ENCODE results near the gene KRTAP10-7. TPM values are rescaled to one million over a fixed set of nuclear protein-coding genes. Genes with fewer than 3 reads are reported as not detected.
"Not testable (repeated sequence)": the region's sequence is repeated elsewhere in the genome, so short reads cannot be mapped to it uniquely, and the experiment has no call there.

Gene KRTAP10-7
- total RNA-seq, 1 donor = not detected

DNA sequence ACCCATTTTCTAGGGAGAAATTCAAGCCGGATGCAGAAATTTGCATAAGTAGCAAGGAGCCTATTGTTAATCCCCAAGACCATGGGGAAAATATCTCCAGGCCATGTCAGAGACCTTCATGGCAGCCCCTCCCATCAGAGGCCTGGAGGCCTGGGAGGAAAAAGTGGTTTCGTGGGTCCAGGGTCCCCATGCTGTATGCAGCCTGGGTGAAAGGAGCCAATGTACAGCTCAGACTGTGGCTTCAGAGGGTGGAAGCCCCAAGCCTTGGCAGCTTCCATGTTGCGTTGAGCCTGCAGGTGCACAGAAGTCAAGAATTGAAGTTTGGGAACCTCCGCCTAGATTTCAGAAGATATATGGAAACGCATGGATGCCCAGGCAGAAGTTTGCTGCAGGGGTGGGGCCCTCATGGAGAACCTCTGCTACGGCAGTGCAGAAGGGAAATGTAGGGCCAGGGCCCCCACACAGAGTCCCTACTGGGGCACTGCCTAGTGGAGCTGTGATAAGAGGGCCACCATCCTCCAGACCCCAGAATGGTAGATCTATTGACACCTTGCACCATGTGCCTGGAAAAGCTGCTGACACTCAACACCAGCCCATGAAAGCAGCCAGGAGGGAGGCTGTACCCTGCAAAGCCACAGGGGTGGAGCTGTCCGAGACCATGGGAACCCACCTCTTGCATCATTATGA lies 9.9 kb downstream of the KRTAP10-7 start:
- not testable (repeated sequence) for H3K9me3 ChIP-seq (ENCODE audit: low read depth, low read length); H3K4me1 ChIP-seq (ENCODE audit: insufficient read depth, low read length); H3K4me3 ChIP-seq (ENCODE audit: low read length)
- H3K27me3 ChIP-seq (ENCODE audit: insufficient read depth, low read length) = peaks cover 11% of the 10 kb centered on the region

- Histone ChIP-seq H3K27me3 (ENCODE audit: insufficient read depth, low read length) (peaks cover 2% of the 10 kb centered on the region), H3K4me3 (ENCODE audit: low read length) (no peak overlapping the region), H3K9me3 (ENCODE audit: low read depth, low read length) (no peaks in the 10 kb centered on the region), H3K4me1 (ENCODE audit: insufficient read depth, low read length) (peaks cover 3% of the 10 kb centered on the region)
These were observed 11.2 kb downstream of the KRTAP10-7 start for GRCh38 chr21:44611551-44611950.

DNA sequence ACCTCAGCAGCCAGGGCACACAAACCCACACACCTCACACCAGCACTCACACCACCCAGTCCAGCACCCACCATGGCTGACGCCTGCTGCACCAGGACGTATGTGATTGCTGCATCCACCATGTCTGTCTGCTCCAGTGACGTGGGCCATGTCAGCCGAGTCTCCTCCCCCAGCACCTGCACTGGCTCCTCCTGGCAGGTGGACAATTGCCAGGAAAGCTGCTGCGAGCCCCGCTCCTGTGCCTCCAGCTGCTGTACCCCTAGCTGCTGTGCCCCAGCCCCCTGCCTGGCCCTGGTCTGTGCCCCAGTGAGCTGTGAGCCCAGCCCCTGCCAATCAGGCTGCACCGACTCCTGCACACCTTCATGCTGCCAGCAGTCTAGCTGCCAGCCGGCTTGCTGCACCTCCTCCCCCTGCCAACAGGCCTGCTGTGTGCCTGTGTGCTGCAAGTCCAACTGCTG lies 11.7 kb downstream of the KRTAP10-7 start, which contains the start of gene KRTAP10-8:
KRTAP10-8 (plus strand) TSS at position 51 of the 458 bp plus-strand sequence; CDS start at position 73, 22 bp downstream.
- Histone ChIP-seq H3K27me3 (ENCODE audit: insufficient read depth, low read length) (no peaks in the 10 kb centered on the region), H3K9me3 (ENCODE audit: low read depth, low read length) (no peaks in the 10 kb centered on the region), H3K4me1 (ENCODE audit: insufficient read depth, low read length) (peaks cover 3% of the 10 kb centered on the region), H3K4me3 (ENCODE audit: low read length) (no peak within 1 kb of the TSS)

- Histone ChIP-seq H3K4me3 (ENCODE audit: low read length) (no peak overlapping the region), H3K9me3 (ENCODE audit: low read depth, low read length) (no peaks in the 10 kb centered on the region), H3K27me3 (ENCODE audit: insufficient read depth, low read length) (no peaks in the 10 kb centered on the region), H3K4me1 (ENCODE audit: insufficient read depth, low read length) (peaks cover 3% of the 10 kb centered on the region)
These were observed 12.4 kb downstream of the KRTAP10-7 start for GRCh38 chr21:44612669-44613229.

DNA sequence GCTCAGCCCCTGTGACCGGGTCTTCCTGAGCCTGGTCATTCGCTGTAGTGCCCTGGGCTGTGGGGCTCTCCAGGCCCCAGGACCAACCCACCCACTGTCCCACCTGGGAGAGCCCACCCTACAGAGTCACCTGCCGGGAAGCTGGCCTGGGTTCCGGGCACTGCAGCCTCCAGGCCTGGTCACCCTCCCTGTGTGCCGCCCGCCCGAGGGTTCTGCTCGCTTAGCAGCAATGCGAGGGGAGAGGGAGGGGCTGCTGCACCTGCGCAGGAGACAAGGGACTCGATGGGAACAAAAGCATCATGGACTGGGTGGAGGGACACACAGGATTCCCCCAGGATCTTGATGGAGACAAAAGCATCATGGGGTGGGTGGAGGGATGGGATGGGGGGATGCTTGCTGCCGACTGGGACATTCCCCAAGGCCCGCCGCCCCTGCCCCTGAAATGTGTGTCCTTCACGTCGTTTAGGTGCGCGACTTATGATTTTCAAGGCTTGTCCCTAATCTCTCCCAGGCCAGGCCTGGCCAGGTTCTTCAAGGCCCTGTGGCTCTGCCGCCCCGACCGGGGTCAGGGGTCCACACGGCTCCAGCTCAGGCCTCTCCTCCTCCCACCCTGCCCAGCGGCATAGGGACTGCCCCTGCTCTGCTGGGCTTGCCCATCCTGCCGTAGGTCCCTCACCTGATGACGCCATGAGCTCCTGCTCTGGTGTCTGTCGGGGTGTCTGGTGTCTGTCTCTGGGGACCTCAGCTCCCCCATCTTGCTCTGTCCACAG lies 13.2 kb downstream of the KRTAP10-7 start:
- no peaks in the 10 kb centered on the region for H3K9me3 ChIP-seq (ENCODE audit: low read depth, low read length)
- H3K4me1 ChIP-seq (ENCODE audit: insufficient read depth, low read length) = peaks cover 5% of the 10 kb centered on the region
- H3K27me3 ChIP-seq (ENCODE audit: insufficient read depth, low read length) = no peaks in the 10 kb centered on the region
- no peak overlapping the region for H3K4me3 ChIP-seq (ENCODE audit: low read length)

DNA sequence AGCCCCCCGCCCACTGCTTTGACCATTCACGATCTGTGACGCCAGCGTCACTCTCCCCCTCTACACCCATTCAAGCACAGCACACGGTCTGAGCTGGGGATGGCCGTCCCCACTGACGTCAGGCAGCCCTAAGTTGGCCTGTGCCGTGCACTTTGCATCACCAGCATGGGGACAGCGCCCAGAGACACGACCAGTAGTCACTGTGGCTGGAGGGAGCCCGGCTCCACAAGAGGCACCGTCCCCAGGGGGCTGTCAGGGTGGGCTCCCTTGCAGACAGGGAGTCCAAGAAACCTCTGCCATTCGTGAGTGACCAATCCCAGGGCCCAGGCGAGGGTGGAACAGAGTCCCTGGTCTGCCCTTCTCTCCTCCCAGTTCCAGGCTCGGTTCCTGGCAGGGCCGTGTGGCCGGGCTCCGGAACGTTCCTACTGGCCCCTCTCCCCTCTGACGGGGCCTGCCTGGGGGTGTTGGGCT lies 13.8 kb downstream of the KRTAP10-7 start:
- Histone ChIP-seq H3K9me3 (ENCODE audit: low read depth, low read length) (no peaks in the 10 kb centered on the region), H3K27me3 (ENCODE audit: insufficient read depth, low read length) (no peaks in the 10 kb centered on the region), H3K4me1 (ENCODE audit: insufficient read depth, low read length) (peaks cover 12% of the 10 kb centered on the region), H3K4me3 (ENCODE audit: low read length) (no peak overlapping the region)

- H3K4me3 ChIP-seq (ENCODE audit: low read length) = no peak overlapping the region
- peaks cover 6% of the 10 kb centered on the region for H3K9me3 ChIP-seq (ENCODE audit: low read depth, low read length)
- H3K27me3 ChIP-seq (ENCODE audit: insufficient read depth, low read length) = no peaks in the 10 kb centered on the region
- peaks cover 13% of the 10 kb centered on the region for H3K4me1 ChIP-seq (ENCODE audit: insufficient read depth, low read length)
These were observed 14.6 kb downstream of the KRTAP10-7 start for GRCh38 chr21:44614961-44615391.

DNA sequence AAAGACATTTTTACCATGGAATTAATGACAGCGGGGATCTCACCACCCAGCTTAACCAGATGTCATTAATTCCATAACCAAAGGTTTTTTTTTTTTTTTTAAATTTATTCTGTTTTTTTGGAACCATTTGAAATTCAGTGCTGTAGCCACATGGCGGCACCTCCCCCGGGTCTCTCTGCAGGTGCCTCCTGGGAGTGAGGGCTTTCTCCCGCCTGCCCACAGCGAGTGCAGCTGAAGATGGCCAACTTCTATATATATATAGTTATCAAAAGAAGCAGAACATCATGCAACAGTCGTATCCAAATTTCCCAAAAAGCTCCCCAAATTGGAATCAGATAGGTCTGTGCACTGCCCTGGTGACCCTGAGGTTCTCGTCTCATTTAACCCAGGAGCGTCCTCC lies 15.1 kb downstream of the KRTAP10-7 start:
- H3K4me1 ChIP-seq (ENCODE audit: insufficient read depth, low read length) = peaks cover 13% of the 10 kb centered on the region
- H3K27me3 ChIP-seq (ENCODE audit: insufficient read depth, low read length) = no peaks in the 10 kb centered on the region
- peaks cover 9% of the 10 kb centered on the region for H3K9me3 ChIP-seq (ENCODE audit: low read depth, low read length)
- no peak overlapping the region for H3K4me3 ChIP-seq (ENCODE audit: low read length)

- Histone ChIP-seq H3K9me3 (ENCODE audit: low read depth, low read length) (peaks cover 9% of the 10 kb centered on the region), H3K4me1 (ENCODE audit: insufficient read depth, low read length) (peaks cover 13% of the 10 kb centered on the region)
These were observed 15.7 kb downstream of the KRTAP10-7 start for GRCh38 chr21:44615911-44616590.

DNA sequence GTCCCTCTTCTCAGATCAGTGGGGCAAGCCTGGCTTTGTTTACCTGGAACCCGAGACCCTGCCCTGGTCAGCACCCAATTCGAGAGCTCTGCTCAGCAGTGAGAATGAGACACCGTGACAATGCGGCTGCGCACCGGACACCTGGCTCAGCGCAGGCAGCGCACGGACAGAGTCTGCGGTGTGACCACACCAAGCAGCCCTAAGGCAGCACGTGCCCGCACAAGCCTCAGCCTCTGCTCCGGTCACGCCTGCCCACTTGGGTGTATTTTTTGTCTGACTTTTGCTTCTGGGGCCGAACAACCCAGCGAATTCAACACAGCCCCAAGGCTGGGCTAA lies 16.2 kb downstream of the KRTAP10-7 start:
- Histone ChIP-seq H3K4me1 (ENCODE audit: insufficient read depth, low read length) (peaks cover 13% of the 10 kb centered on the region), H3K27me3 (ENCODE audit: insufficient read depth, low read length) (no peaks in the 10 kb centered on the region), H3K9me3 (ENCODE audit: low read depth, low read length) (peaks cover 9% of the 10 kb centered on the region), H3K4me3 (ENCODE audit: low read length) (no peak overlapping the region)

More at GRCh38 chr21:44615911-44616590, 15.7 kb downstream of the KRTAP10-7 start:
- Histone ChIP-seq H3K27me3 (ENCODE audit: insufficient read depth, low read length) (no peaks in the 10 kb centered on the region), H3K4me3 (ENCODE audit: low read length) (no peak overlapping the region)

GRCh38 chr21:44617071-44617501 lies 16.7 kb downstream of the KRTAP10-7 start:
- Histone ChIP-seq H3K4me1 (ENCODE audit: insufficient read depth, low read length) (peaks cover 13% of the 10 kb centered on the region), H3K27me3 (ENCODE audit: insufficient read depth, low read length) (no peaks in the 10 kb centered on the region), H3K9me3 (ENCODE audit: low read depth, low read length) (peaks cover 9% of the 10 kb centered on the region), H3K4me3 (ENCODE audit: low read length) (no peak overlapping the region)

DNA sequence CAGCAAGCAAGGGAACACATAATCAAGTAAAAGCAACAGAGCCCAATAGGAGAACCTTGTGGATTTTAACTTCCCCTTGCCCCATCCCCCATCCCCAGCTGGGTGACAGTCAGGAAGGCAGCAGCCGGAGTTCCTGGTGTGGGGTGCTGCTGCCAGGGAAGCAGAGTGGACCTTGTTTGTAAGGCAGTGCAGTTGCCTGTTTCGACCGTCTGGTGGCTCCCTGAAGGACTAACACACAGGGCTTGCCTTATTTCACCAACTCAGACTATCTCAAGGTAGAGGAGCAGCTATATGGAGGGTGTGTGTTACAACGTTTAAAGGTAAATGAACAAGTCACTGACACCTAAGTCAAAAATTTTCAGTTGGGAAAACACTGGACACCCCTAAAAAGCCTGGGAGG lies 18.1 kb downstream of the KRTAP10-7 start:
- Histone ChIP-seq H3K27me3 (ENCODE audit: insufficient read depth, low read length) (no peaks in the 10 kb centered on the region), H3K4me3 (ENCODE audit: low read length) (no peak overlapping the region), H3K9me3 (ENCODE audit: low read depth, low read length) (peaks cover 13% of the 10 kb centered on the region), H3K4me1 (ENCODE audit: insufficient read depth, low read length) (peaks cover 13% of the 10 kb centered on the region)

GRCh38 chr21:44618909-44619308 lies 18.5 kb downstream of the KRTAP10-7 start:
- Histone ChIP-seq H3K4me3 (ENCODE audit: low read length) (no peak overlapping the region), H3K9me3 (ENCODE audit: low read depth, low read length) (peaks cover 17% of the 10 kb centered on the region), H3K27me3 (ENCODE audit: insufficient read depth, low read length) (no peaks in the 10 kb centered on the region), H3K4me1 (ENCODE audit: insufficient read depth, low read length) (peaks cover 13% of the 10 kb centered on the region)

DNA sequence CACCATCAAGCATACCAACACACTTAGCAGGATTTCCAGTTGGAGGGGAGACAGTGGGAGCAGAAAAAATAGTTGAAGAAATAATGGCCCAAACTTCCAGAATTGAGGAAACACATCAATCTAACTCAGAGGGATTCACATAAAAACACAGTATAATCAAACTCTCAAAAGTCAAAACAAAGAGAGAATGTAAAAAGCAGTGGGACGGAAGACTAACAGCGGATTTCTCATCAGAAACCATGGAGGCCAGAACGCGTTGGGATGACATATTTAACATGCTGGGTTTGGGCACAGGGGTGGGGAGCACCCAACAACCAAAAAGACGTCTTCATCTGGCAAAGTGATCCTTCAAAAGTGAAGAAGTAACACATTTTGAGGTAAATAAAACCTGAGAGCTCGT lies 19.5 kb downstream of the KRTAP10-7 start:
- H3K4me1 ChIP-seq (ENCODE audit: insufficient read depth, low read length) = peaks cover 13% of the 10 kb centered on the region
- H3K27me3 ChIP-seq (ENCODE audit: insufficient read depth, low read length) = no peaks in the 10 kb centered on the region
- H3K4me3 ChIP-seq (ENCODE audit: low read length) = no peak overlapping the region
- peaks cover 26% of the 10 kb centered on the region for H3K9me3 ChIP-seq (ENCODE audit: low read depth, low read length)

- Histone ChIP-seq H3K4me1 (ENCODE audit: insufficient read depth, low read length) (peaks cover 8% of the 10 kb centered on the region), H3K27me3 (ENCODE audit: insufficient read depth, low read length) (no peaks in the 10 kb centered on the region), H3K4me3 (ENCODE audit: low read length) (no peak overlapping the region), H3K9me3 (ENCODE audit: low read depth, low read length) (peaks cover 26% of the 10 kb centered on the region)
These were observed 23.2 kb downstream of the KRTAP10-7 start for GRCh38 chr21:44623575-44623974.
